ENCODE measurements around the gene STMN3.
A peak's percentile ranks its signal among the peaks of the same experiment; 100 is the strongest.

Gene STMN3

DNA sequence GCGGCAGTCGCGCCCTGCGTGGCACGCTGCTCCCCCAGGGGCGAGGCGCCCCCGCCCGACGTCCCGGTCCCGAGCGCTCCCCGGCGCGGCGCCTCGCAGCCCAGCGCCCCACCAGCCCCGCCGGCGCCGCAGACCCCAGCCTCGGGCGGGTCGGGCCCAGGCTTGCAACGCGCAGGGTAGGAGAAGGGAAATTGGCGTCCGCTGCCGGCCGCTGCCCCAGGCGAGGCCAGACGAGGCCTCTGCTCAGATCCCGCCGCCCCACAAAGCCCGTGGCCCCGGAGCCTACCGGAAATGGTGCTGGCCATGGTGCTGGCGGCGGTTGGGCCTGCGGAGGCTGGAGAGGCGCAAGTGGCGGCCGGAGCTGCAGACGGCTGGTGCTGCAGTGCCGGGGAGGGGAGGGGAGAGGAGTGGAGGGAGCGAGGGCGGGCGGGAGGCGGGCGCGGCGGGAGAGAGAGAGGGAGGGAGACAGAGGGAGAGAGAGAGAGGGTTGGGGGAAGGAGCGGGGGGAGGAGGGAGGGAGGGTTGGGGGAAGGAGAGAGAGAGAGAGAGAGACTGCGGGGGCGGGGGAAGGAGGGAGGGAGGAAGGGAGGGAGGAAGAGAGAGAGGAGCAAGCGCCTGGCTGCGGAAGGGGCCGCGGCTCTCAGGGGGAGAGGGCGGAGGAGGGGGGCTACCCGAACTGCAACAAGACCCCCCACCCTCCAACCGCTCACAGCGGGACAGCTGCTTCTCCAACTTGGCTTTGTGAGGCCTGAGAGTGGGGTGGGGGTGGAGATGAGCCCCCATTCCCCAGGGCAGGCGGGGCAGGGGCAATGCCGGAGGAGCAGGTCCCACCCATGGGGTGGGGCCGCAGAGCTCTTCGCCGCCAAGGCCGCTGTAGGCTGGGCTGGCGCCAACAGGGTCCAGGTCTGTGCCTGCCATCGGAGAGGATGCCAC is at the start of gene STMN3:
TSS of gene STMN3 (minus strand) at position 384 of the 933 bp plus-strand sequence. CDS start at position 305, 79 bp downstream.
- peak; percentile 66 to 77 for DNase-seq

DNA sequence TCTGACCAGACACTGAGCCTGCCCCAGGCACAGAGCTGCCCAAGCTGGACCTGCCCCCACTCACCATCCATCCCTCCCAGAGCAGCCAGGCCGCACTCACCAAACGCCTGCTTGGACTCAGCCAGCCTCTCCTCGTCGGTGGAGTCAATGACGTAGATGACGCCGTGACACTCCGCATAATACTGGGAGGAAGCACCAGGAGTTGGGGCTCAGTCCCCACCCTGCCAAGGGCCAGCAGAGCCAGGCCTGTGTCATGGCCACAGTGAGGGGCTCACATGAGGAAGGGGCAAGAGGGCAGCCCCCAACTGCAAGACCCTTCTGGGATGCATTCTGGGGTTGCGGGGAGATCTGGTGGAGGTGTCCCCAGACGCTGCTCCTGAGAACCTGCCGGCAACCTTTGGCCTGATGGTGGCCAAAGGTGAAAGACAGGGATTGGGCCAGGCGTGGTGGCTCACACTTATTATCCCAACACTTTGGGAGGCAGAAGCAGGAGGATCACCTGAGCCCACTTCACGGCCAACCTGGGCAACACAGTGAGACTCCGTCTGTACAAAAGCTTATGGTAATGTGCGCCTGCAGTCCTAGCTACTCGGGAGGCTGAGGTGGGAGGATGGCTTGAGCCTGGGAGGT is 48.9 kb upstream of the STMN3 start:
- no peak for DNase-seq

DNA sequence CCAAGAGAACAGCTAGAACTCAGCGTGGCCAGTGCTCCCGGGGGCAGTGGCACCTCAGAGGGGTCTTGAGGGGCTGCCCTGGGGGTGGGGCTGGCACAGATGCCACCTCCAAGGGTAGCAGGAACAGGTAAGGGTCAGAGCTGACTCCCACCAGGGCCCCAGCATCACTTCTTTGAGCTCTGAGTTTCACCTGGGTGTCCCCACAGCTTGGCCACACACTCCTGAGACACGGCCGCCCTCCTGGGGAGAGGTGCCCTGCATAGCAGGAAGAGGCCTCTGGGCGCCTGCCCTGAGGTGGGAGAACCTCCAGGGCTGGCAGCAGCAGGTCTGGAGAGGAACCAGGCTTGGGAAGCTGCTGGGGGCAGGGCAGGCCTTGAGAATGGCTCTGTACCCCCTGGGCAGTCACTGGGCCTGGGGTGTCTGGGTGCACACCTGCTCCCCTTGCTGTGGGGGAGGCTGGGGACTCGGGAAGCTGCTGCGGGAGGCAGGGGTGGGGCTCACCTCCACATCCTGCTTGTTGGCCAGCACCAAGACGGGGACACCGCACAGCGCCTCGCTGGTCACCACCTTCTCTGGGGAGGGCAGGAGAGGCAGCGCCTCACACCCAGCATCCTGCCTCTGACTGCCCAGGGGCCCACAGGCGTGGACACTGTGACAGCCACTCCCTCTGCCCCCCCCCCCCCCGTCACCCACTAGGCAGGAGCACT is 48.3 kb upstream of the STMN3 start:
- DNase-seq: no peak

GRCh38 chr20:63701051-63701328 is 47.8 kb upstream of the STMN3 start:
- DNase-seq: no peak

- DNase-seq: no peak
These were observed 47.2 kb upstream of the STMN3 start for GRCh38 chr20:63700199-63701050.

GRCh38 chr20:63699466-63700198 is 46.4 kb upstream of the STMN3 start:
- no peak for DNase-seq

DNA sequence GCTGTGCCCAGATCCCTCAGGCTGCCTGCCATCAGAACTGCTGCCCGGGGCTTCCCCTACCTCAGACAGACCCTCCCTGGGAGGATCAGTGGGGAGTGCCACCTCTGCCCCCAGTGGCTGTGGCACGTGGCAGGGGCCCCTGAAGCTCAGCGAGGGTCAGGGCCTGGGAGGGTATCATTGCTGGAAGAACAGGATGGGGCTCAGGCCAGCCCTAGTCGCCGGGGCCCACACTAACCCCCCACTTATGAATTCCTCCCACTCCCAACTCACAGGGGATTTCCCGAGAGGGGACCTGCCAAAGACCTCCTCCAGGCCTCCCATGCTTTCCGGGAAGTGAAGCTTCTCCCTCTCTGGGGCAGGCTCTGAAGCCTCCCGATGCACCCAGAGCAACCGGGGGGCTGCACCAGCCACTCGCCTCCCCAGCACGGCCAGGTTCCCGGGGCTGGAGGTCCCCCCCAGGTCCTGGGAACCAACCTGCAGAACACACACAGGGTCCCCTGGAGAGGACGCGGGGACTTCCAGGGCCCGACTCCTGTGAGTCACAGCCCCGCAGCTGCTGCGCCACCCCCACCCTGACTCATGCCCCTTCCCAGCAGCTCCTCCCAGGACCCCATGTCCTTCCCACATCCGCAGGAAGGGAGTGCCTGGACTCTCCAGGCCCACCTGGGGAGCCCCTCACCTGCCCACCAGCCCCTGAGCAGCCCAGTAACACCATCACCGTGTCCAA is 45.7 kb upstream of the STMN3 start:
- DNase-seq: no peak

GRCh38 chr20:63697868-63698545 is 44.8 kb upstream of the STMN3 start:
- no peak for DNase-seq

DNA sequence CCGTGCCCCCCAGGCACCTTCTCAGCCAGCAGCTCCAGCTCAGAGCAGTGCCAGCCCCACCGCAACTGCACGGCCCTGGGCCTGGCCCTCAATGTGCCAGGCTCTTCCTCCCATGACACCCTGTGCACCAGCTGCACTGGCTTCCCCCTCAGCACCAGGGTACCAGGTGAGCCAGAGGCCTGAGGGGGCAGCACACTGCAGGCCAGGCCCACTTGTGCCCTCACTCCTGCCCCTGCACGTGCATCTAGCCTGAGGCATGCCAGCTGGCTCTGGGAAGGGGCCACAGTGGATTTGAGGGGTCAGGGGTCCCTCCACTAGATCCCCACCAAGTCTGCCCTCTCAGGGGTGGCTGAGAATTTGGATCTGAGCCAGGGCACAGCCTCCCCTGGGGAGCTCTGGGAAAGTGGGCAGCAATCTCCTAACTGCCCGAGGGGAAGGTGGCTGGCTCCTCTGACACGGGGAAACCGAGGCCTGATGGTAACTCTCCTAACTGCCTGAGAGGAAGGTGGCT is 44.2 kb upstream of the STMN3 start:
- DNase-seq: no peak

DNA sequence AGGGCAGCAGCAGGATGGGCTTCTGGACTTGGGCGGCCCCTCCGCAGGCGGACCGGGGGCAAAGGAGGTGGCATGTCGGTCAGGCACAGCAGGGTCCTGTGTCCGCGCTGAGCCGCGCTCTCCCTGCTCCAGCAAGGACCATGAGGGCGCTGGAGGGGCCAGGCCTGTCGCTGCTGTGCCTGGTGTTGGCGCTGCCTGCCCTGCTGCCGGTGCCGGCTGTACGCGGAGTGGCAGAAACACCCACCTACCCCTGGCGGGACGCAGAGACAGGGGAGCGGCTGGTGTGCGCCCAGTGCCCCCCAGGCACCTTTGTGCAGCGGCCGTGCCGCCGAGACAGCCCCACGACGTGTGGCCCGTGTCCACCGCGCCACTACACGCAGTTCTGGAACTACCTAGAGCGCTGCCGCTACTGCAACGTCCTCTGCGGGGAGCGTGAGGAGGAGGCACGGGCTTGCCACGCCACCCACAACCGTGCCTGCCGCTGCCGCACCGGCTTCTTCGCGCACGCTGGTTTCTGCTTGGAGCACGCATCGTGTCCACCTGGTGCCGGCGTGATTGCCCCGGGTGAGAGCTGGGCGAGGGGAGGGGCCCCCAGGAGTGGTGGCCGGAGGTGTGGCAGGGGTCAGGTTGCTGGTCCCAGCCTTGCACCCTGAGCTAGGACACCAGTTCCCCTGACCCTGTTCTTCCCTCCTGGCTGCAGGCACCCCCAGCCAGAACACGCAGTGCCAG is 43.6 kb upstream of the STMN3 start, which contains the start of gene TNFRSF6B:
TSS of gene TNFRSF6B (plus strand) at position 25 of the 729 bp plus-strand sequence. CDS start at position 141, 116 bp downstream.
- DNase-seq: no peak

GRCh38 chr20:63696306-63696627 is 43.0 kb upstream of the STMN3 start:
- peak; percentile 35 to 53 for DNase-seq

- no peak for DNase-seq
These were observed 42.4 kb upstream of the STMN3 start for GRCh38 chr20:63695424-63696305.

DNA sequence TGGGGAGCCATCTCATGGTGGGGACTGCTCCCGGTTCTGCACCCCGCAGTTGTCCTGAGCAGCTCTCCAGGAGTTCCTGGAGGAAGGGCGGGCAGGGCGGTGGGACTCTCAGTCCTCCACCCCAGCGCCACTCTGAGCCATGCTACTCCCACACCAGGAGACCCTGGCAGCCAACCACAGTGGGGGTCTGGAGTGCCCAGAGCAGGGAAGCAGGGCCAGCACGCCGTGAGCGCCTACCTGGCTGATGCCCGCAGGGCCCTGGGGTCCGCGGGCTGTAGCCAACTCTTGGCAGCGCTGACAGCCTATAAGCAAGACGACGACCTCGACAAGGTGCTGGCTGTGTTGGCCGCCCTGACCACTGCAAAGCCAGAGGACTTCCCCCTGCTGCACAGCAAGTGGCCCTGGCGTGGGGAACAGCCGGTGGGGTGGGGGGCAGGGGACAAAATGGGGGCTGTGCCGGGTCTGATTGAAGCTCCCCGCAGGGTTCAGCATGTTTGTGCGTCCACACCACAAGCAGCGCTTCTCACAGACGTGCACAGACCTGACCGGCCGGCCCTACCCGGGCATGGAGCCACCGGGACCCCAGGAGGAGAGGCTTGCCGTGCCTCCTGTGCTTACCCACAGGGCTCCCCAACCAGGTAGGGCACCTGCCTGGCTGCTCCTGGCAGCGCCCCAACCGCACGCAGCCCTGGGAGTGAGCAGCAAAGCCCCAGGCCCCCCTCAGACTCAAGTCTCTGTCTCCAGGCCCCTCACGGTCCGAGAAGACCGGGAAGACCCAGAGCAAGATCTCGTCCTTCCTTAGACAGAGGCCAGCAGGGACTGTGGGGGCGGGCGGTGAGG is 41.6 kb upstream of the STMN3 start:
- no peak for DNase-seq

DNA sequence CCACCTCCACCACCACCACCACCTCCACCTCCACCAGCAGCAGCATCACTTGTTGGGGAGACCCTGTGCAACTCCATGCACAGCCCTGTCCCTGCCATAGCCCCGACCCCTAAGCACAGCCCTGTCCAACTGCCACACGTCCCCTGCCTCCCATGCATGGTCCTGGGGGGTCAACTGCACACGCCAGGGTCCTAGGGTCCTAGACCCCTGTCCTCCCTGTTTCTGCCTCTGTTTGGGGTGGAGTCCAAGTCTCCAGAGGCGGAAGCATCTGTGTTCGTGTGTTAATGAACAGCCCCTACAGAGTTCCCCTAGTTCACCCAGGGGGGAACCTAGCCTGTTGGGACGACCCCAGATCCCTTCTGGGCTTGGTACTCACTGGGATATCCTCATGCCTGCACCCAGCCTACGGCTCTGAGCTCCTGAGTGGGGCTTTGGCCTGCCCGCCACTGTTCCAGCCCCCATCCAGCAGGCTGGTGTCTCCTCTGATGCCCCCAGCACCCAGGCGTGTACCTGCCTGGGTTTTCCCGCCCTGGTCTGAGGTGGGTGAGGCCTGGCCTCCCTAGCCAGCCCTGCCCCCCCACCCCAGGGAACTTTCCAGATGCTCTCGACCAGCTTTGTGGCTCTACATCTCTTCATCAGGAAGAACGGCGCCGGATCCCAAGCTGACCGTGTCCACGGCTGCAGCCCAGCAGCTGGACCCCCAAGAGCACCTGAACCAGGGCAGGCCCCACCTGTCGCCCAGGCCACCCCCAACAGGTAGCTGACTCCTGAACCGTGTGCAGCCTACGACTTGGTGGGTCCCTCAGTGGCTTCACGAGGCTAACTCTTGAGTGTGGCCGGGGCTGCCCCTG is 40.7 kb upstream of the STMN3 start:
- DNase-seq: no peak

DNA sequence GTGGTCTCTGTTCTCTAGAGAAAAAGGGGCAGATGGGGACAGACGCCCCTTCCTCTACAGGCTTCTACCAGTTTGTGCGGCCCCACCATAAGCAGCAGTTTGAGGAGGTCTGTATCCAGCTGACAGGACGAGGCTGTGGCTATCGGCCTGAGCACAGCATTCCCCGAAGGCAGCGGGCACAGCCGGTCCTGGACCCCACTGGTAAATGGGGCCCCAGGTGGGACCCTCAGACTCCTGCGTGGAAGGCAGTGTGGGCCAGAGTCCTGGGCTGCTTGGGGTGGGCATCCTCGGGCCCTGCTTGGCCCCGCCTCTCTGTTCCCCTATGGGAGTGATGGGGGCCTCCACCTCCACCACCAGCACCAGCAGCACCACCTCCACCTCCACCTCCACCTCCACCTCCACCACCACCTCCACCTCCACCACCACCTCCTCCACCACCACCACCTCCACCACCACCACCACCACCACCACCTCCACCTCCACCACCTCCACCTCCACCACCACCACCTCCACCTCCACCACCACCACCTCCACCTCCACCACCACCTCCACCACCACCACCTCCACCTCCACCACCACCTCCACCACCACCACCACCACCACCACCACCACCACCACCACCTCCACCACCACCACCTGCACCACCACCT is 40.0 kb upstream of the STMN3 start:
- DNase-seq: no peak

DNA sequence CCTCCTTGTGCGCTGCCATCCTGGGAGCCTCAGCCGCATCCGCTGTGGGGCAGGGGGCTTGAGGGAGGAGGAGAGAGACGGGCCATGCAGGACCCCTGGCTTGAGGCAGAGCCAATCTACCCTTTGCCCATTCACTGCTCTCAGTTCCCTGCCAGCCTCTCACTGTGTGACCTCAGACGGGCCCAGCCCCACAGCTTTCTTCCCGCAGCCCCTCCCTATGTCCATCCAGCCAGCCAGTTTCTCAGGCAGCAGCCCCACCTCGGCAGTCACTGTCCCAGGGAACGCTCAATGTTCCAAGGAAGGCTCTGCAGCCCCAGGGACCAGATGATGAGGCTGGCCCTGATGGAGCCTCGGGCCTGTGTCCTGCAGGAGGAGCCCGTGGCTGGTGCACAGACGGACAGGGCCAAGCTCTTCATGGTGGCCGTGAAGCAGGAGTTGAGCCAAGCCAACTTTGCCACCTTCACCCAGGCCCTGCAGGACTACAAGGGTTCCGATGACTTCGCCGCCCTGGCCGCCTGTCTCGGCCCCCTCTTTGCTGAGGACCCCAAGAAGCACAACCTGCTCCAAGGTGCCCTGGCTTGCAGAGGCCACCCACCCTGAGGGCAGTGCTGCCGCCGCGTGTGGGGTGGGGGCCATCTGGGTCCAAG is 39.3 kb upstream of the STMN3 start:
- no peak for DNase-seq
